OCI-LY7 (cell line): ENCODE measurements around the gene PARVB.

ENCODE experiments used
- CTCF ChIP-seq: fragments of 200-600 bp; sonication (generic); conservative IDR thresholded peaks from 2 replicates; pipeline ENCODE4 v1.5.1; 2014; ENCODE audit warnings: mild to moderate bottlenecking, antibody characterized with exemption, low read length, moderate library complexity, mixed read lengths
- EZH2phosphoT487 ChIP-seq: fragments of 200-600 bp; sonication (generic); IDR thresholded peaks from 2 replicates; pipeline ENCODE4 v1.6.1; 2018; ENCODE audit warnings: low read depth, borderline replicate concordance, mild to moderate bottlenecking, mixed run types, antibody characterized with exemption, low read length, moderate library complexity, mixed read lengths

GRCh38 chr22:44002324-44002723 is 21.8 kb upstream of the PARVB start:
- TF ChIP-seq CTCF (no peak), EZH2phosphoT487 (no peak)
